Progenitor cell of endocrine pancreas (in vitro differentiated cells): ENCODE results near the gene TSR1. TPM values are rescaled to one million over a fixed set of nuclear protein-coding genes. Genes with fewer than 3 reads are reported as not detected.

Experiments used
- DNase-seq: peaks from one replicate; pipeline ENCODE4 v3.0.0; 2021; ENCODE audit warnings: low spot score; ENCODE audit not compliant: unreplicated experiment
- H3K27ac Mint-ChIP-seq: 2 replicates; pipeline ENCODE4 v1.8.0; 2021; ENCODE audit warnings: mild to moderate bottlenecking, moderate library complexity, mixed read lengths
- H3K27me3 Mint-ChIP-seq: 2 replicates; pipeline ENCODE4 v1.8.0; 2021; ENCODE audit warnings: mixed read lengths
- H3K36me3 Mint-ChIP-seq: 2 replicates; pipeline ENCODE4 v1.8.0; 2022; ENCODE audit warnings: mixed read lengths; ENCODE audit not compliant: insufficient read depth
- H3K4me1 Mint-ChIP-seq: 2 replicates; pipeline ENCODE4 v1.8.0; 2021; ENCODE audit warnings: low read depth, mixed read lengths
- H3K4me3 Mint-ChIP-seq: 2 replicates; pipeline ENCODE4 v1.8.0; 2021; ENCODE audit warnings: low read depth, mild to moderate bottlenecking, moderate library complexity, mixed read lengths
- H3K9me3 Mint-ChIP-seq: 2 replicates; pipeline ENCODE4 v1.8.0; 2021; ENCODE audit warnings: low read depth, mixed read lengths
- total RNA-seq: library from RNA; stranded (reverse); gene quantifications from 2 replicates; pipeline ENCODE4 v1.2.1, GENCODE V29; 2021
- TF ChIP-seq, protein P1 (sequence below): fragments of 200-600 bp; sonication (generic); IDR thresholded peaks from one replicate; pipeline ENCODE4 v1.5.0; 2021; ENCODE audit warnings: antibody characterized with exemption, mild to moderate bottlenecking; ENCODE audit not compliant: unreplicated experiment

Gene TSR1
- total RNA-seq, 1 donor from 2014 or later: 33.5 TPM

GRCh38 chr17:2380950-2381649 lies 44.8 kb upstream of the TSR1 start:
- Mint-ChIP-seq H3K9me3 (no peaks in the 10 kb centered on the region), H3K27me3 (no peaks in the 10 kb centered on the region), H3K4me3 (no peak overlapping the region), H3K27ac (no peak overlapping the region), H3K4me1 (peaks cover 6% of the 10 kb centered on the region), H3K36me3 (no peaks in the 10 kb centered on the region)
- no peak for DNase-seq
- TF ChIP-seq, protein P1, sequence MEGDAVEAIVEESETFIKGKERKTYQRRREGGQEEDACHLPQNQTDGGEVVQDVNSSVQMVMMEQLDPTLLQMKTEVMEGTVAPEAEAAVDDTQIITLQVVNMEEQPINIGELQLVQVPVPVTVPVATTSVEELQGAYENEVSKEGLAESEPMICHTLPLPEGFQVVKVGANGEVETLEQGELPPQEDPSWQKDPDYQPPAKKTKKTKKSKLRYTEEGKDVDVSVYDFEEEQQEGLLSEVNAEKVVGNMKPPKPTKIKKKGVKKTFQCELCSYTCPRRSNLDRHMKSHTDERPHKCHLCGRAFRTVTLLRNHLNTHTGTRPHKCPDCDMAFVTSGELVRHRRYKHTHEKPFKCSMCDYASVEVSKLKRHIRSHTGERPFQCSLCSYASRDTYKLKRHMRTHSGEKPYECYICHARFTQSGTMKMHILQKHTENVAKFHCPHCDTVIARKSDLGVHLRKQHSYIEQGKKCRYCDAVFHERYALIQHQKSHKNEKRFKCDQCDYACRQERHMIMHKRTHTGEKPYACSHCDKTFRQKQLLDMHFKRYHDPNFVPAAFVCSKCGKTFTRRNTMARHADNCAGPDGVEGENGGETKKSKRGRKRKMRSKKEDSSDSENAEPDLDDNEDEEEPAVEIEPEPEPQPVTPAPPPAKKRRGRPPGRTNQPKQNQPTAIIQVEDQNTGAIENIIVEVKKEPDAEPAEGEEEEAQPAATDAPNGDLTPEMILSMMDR: no peak

GRCh38 chr17:2380226-2380922 lies 44.1 kb upstream of the TSR1 start:
- H3K27ac Mint-ChIP-seq: no peak overlapping the region
- H3K4me3 Mint-ChIP-seq: no peak overlapping the region
- no peak for DNase-seq
- H3K4me1 Mint-ChIP-seq: peaks cover 6% of the 10 kb centered on the region
- no peaks in the 10 kb centered on the region for H3K27me3 Mint-ChIP-seq
- TF ChIP-seq, protein P1: no peak
- H3K9me3 Mint-ChIP-seq: no peaks in the 10 kb centered on the region
- H3K36me3 Mint-ChIP-seq: no peaks in the 10 kb centered on the region

GRCh38 chr17:2379489-2380225 lies 43.4 kb upstream of the TSR1 start:
- Mint-ChIP-seq H3K9me3 (no peaks in the 10 kb centered on the region), H3K4me3 (no peak overlapping the region), H3K27ac (no peak overlapping the region), H3K27me3 (no peaks in the 10 kb centered on the region), H3K36me3 (peaks cover 3% of the 10 kb centered on the region), H3K4me1 (peaks cover 6% of the 10 kb centered on the region)
- TF ChIP-seq, protein P1: no peak
- DNase-seq: no peak

GRCh38 chr17:2378905-2379304 lies 42.6 kb upstream of the TSR1 start:
- peaks cover 4% of the 10 kb centered on the region for H3K4me1 Mint-ChIP-seq
- no peak for DNase-seq
- no peaks in the 10 kb centered on the region for H3K27me3 Mint-ChIP-seq
- H3K27ac Mint-ChIP-seq: no peak overlapping the region
- H3K4me3 Mint-ChIP-seq: no peak overlapping the region
- peaks cover 3% of the 10 kb centered on the region for H3K36me3 Mint-ChIP-seq
- TF ChIP-seq, protein P1: no peak
- no peaks in the 10 kb centered on the region for H3K9me3 Mint-ChIP-seq

GRCh38 chr17:2377659-2378058 lies 41.4 kb upstream of the TSR1 start:
- H3K27ac Mint-ChIP-seq: no peak overlapping the region
- no peak for DNase-seq
- peaks cover 3% of the 10 kb centered on the region for H3K36me3 Mint-ChIP-seq
- H3K4me3 Mint-ChIP-seq: no peak overlapping the region
- no peaks in the 10 kb centered on the region for H3K27me3 Mint-ChIP-seq
- H3K9me3 Mint-ChIP-seq: no peaks in the 10 kb centered on the region
- TF ChIP-seq, protein P1: no peak
- H3K4me1 Mint-ChIP-seq: no peaks in the 10 kb centered on the region
